Stimulated activated CD8-positive, alpha-beta memory T cell treated with anti-CD3 and anti-CD28 coated beads, Interleukin-15, amount 100 ng/mL, for 4 hours (primary cell): ENCODE results near the gene DAZL.
A peak's percentile ranks its signal among the peaks of the same experiment; 100 is the strongest.

Source experiments
- DNase-seq, 2 donors: peaks; one replicate each; pipeline ENCODE4 v3.0.0-alpha.2; 2020; ENCODE audit warnings: low read depth in 2 of 2

DAZL gene

GRCh38 chr3:16596352-16597032 is 8.7 kb downstream of the DAZL start:
- DNase-seq, result no peak

GRCh38 chr3:16595778-16596177 is 9.4 kb downstream of the DAZL start:
- DNase-seq, result no peak

- DNase-seq, result no peak
Measured at GRCh38 chr3:16589867-16590624, 15.2 kb downstream of the DAZL start.

- DNase-seq, result no peak
Measured at GRCh38 chr3:16589120-16589519, 16.1 kb downstream of the DAZL start.

- no peak for DNase-seq
Measured at GRCh38 chr3:16587681-16588060, 17.6 kb downstream of the DAZL start.

- no peak for DNase-seq
Measured at GRCh38 chr3:16587047-16587680, 18.1 kb downstream of the DAZL start.

GRCh38 chr3:16584880-16585279 is 20.3 kb downstream of the DAZL start:
- no peak for DNase-seq

GRCh38 chr3:16583551-16583950 is 21.7 kb downstream of the DAZL start:
- DNase-seq, result no peak

GRCh38 chr3:16570113-16570512 is 35.1 kb downstream of the DAZL start:
- DNase-seq, result no peak

GRCh38 chr3:16568532-16568931 is 36.7 kb downstream of the DAZL start:
- no peak for DNase-seq

- DNase-seq, result no peak
Measured at GRCh38 chr3:16568115-16568514, 37.1 kb downstream of the DAZL start.

GRCh38 chr3:16559653-16560365 is 45.4 kb downstream of the DAZL start:
- no peak for DNase-seq

- DNase-seq, result no peak
Measured at GRCh38 chr3:16554126-16554525, 51.1 kb downstream of the DAZL start.

GRCh38 chr3:16552757-16553156 is 52.5 kb downstream of the DAZL start:
- DNase-seq, result no peak

GRCh38 chr3:16551342-16551976 is 53.8 kb downstream of the DAZL start:
- DNase-seq, result no peak

- peak; percentile 19 to 58 for DNase-seq
Measured at GRCh38 chr3:16550676-16551341, 54.4 kb downstream of the DAZL start.

GRCh38 chr3:16550305-16550675 is 54.9 kb downstream of the DAZL start:
- DNase-seq, result no peak

GRCh38 chr3:16548721-16549120 is 56.5 kb downstream of the DAZL start:
- DNase-seq, result no peak

GRCh38 chr3:16547561-16548357 is 57.5 kb downstream of the DAZL start:
- no peak for DNase-seq

- DNase-seq, result no peak
Measured at GRCh38 chr3:16546186-16547010, 58.8 kb downstream of the DAZL start.
